Tibial artery (tissue), 4 donors: ENCODE measurements around the gene NAT10.

Source experiments
- DNase-seq, 2 donors: peaks; one replicate each; pipeline ENCODE4 v3.0.0-alpha.2; 2019
- H3K27ac ChIP-seq, 2 donors: fragments of 200-600 bp; sonication (generic) in 1 of 2; 1 replicate in 1 of 2; 2 replicates in 1 of 2; pipeline ENCODE4 v1.5.1; 2018 to 2019; ENCODE audit warnings: mild to moderate bottlenecking in 1 of 2
- H3K27me3 ChIP-seq, 2 donors: fragments of 200-600 bp; sonication (generic) in 1 of 2; one replicate each; pipeline versions ENCODE4 v1.5.1 to v1.6.0; 2016 to 2019
- H3K36me3 ChIP-seq, 3 donors: fragments of 200-600 bp; sonication (generic) in 2 of 3; one replicate each; pipeline ENCODE4 v1.5.1; 2016 to 2019; ENCODE audit warnings: mild to moderate bottlenecking in 2 of 3
- H3K4me1 ChIP-seq, 4 donors: fragments of 200-600 bp; sonication (generic) in 2 of 4; 1 replicate in 3 of 4; 2 replicates in 1 of 4; pipeline ENCODE4 v1.5.1; 2016 to 2019
- H3K4me3 ChIP-seq, 2 donors: fragments of 200-600 bp; sonication (generic) in 1 of 2; 1 replicate in 1 of 2; 2 replicates in 1 of 2; pipeline ENCODE4 v1.5.1; 2018 to 2019; ENCODE audit warnings: mild to moderate bottlenecking in 2 of 2
- H3K9me3 ChIP-seq, 3 donors: fragments of 200-600 bp; sonication (generic) in 1 of 3; one replicate each; pipeline ENCODE4 v1.5.1; 2016 to 2019
- intact Hi-C: fragments of 100-400 bp; cut with DNase I; formaldehyde crosslinking; loops from one replicate; pipeline ENCODE4 v1.15.0; 2023; ENCODE audit warnings: low total_unique reads
- TF ChIP-seq, protein P1 (sequence below), 2 experiments: fragments of 200-600 bp in 1 of 2; fragments of 450-650 bp in 1 of 2; IDR thresholded peaks; one replicate each; pipeline ENCODE4 v1.5.1; 2017 to 2019; ENCODE audit warnings: antibody characterized with exemption in 2 of 2, mild to moderate bottlenecking in 1 of 2, moderate library complexity in 1 of 2

NAT10 gene

DNA sequence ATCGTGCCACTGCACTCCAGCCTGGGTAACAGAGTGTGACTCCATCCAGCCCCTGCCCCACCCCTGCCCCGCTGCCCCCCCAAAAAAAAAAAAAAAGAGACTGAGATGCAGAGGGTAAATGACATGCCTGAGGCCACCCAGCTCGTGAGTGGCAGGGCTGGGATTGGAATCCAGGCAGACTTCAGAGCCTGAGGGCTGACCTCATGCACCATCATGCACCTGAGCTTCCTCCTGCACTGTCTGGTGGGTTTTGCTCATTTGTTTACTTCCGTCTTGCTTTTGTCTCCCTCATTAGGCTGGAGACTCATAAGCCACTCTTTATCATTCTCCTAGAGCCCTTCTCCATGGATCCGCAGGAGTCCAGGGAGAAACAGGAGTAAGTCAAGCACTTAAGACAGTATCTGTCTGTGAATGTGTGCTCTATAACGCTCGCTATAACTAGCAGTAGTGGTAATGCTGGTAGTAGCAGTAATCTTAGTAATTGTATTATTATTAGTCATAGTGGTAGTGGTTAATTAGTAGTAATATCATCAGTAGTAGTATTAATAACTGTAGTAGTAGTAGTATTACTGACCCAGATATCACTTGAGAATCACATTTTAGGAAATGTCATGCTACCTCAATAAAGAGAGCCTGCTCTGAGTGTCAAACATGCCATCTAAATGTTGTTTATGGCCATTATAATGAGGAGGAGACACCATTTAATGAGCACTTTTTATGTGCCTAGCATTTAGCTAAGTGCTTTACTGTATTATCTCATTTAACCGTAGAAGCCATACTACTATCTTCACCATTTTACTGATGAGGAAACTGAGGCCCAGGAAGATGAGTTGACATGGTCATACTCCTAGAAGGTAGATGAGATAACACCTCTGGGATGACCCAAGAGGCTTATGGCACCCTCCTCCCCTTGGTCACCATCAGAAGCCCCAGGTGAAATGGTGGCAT lies 85.0 kb downstream of the NAT10 start:
- TF ChIP-seq, protein P1, sequence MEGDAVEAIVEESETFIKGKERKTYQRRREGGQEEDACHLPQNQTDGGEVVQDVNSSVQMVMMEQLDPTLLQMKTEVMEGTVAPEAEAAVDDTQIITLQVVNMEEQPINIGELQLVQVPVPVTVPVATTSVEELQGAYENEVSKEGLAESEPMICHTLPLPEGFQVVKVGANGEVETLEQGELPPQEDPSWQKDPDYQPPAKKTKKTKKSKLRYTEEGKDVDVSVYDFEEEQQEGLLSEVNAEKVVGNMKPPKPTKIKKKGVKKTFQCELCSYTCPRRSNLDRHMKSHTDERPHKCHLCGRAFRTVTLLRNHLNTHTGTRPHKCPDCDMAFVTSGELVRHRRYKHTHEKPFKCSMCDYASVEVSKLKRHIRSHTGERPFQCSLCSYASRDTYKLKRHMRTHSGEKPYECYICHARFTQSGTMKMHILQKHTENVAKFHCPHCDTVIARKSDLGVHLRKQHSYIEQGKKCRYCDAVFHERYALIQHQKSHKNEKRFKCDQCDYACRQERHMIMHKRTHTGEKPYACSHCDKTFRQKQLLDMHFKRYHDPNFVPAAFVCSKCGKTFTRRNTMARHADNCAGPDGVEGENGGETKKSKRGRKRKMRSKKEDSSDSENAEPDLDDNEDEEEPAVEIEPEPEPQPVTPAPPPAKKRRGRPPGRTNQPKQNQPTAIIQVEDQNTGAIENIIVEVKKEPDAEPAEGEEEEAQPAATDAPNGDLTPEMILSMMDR (IDR thresholded peaks at IDR 0.05) = no peak
- no peaks in the 10 kb centered on the region for H3K36me3 ChIP-seq
- no peak for DNase-seq
- H3K27me3 ChIP-seq = no peaks in the 10 kb centered on the region
- H3K9me3 ChIP-seq = no peaks in the 10 kb centered on the region
- H3K4me1 ChIP-seq = peaks cover 0 to 40% (median 19%) of the 10 kb centered on the region in 4 donors
- H3K27ac ChIP-seq = no peak overlapping the region
- no peak overlapping the region for H3K4me3 ChIP-seq
- intact Hi-C loops = no loop called here

DNA sequence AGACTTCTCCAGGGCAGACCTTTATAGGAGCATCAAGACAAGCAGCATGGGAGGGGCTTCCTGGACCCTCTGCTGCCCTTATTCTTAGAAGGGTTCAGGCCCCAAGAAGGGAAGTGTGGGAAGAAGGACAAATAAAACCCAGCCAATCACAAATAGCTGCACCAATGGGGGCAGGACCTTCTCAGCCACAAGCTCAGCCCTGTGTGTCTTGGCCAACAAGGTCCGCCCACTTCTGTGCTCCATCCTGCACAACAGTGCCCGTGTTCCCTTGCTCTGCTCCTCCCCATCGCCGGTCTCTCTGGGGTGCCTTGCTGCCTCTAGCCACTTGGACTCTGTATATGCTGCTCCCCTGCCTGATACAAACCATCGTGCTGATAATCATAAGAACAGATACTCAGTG lies 86.1 kb downstream of the NAT10 start:
- no peaks in the 10 kb centered on the region for H3K27me3 ChIP-seq
- no peaks in the 10 kb centered on the region for H3K9me3 ChIP-seq
- H3K36me3 ChIP-seq = peaks cover 0 to 6% (median 2%) of the 10 kb centered on the region in 3 donors
- H3K27ac ChIP-seq = peak overlapping the region; percentile 74 to 77
- intact Hi-C loops = no loop called here
- no peak overlapping the region for H3K4me3 ChIP-seq
- TF ChIP-seq, protein P1 (IDR thresholded peaks at IDR 0.05) = no peak
- DNase-seq = no peak
- H3K4me1 ChIP-seq = peaks cover 0 to 31% (median 13%) of the 10 kb centered on the region in 4 donors

DNA sequence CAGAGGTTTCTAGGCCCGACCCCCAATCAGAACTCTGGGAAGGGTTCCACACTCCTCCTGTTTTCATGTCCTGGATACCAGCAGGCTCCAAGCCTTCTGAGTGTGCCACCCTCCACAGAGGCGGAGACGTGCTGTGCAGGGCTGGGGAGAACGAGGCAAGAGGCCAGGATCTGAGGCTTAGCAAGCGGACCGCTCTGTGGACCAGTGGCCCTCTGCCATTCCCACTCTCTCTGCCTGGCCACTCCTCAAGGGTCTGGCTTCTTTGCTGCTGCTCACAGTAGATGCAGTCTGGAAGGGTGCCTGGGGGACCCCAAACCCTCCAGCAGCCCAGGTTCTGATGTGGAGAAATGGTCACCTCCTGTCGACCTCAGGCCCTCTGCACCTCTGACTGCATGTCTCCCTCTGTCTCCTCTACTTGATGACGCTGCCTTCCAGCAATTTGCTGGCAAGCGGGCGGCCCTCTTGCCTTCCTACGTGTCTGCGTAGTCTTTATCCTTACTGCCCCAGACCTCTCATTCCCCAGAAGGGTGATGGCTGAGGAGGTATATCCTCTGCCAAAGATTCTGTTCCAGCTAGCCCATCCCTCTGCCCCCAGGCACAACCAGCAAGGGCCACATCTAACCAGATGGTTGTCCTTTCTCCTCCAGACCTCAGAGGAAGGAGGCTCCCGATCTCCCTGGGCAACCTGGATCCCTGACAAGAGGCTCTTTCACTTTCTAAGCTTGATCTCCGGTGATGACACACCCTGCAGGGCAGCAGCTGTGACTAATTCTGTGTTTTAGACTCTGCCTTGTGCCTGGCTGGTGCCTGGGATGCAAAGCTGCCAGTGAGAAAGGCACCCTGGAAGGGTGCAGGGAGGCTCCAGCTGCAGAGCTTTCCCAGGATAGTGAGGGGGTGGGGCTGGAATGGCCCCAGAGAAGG lies 87.3 kb downstream of the NAT10 start:
- Histone ChIP-seq H3K36me3 (peaks cover 0 to 10% (median 6%) of the 10 kb centered on the region in 3 donors), H3K4me1 (peaks cover 0 to 30% (median 13%) of the 10 kb centered on the region in 4 donors), H3K4me3 (peak overlapping the region; percentile 21 to 38), H3K9me3 (no peaks in the 10 kb centered on the region), H3K27ac (peak overlapping the region; percentile 74 to 77), H3K27me3 (no peaks in the 10 kb centered on the region)
- intact Hi-C loops = no loop called here
- TF ChIP-seq, protein P1 (IDR thresholded peaks at IDR 0.05) = no peak
- peak; percentile 71 to 87 for DNase-seq

DNA sequence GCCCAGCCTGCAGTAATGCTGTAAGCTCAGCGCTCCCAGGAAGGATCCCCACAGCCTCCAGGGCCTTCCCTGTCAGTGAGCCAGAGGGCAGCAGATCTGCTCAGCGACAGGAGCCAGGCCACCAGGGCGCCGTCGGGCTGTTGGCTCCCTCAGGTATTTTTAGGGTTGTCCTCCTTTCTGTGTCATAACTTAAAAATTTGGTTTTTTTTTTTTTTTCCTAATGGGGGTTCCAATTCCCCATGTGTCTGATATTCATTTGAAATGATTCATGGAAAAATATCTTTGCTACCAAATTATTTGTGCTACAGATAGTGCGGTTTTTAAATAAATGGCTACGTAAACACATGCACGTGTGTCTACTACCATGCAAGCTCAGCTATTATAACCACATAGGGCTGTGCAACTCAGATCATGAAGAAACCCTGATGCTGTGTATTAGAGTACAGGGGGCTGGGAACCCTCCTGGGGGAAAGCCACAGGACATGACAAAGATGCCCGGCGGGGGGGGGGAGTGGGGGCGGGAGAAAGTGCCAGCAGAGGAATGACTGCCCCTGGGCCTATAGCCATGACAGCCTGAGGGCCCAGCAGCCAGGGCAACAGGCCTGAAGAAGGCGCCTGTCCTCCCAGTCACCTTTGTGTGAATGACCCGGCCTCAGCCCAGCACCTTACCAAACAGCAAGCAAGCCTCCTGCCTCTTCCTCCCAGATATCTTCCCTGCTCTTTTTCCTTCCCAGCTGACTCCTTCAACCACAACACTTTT lies 89.3 kb downstream of the NAT10 start:
- H3K27me3 ChIP-seq = no peaks in the 10 kb centered on the region
- intact Hi-C loops = no loop called here
- no peak for DNase-seq
- H3K36me3 ChIP-seq = peaks cover 0 to 10% (median 6%) of the 10 kb centered on the region in 3 donors
- peak overlapping the region in 1 of 2 donors; percentile 74 for H3K27ac ChIP-seq
- TF ChIP-seq, protein P1 (IDR thresholded peaks at IDR 0.05) = no peak
- H3K4me3 ChIP-seq = no peak overlapping the region
- no peaks in the 10 kb centered on the region for H3K9me3 ChIP-seq
- H3K4me1 ChIP-seq = peaks cover 0 to 23% (median 13%) of the 10 kb centered on the region in 4 donors
